ENCODE results near the gene SERPINA4.
"Not testable (repeated sequence)": the region's sequence is repeated elsewhere in the genome, so short reads cannot be mapped to it uniquely, and the experiment has no call there.

Gene SERPINA4

GRCh38 chr14:94569381-94570001, 8.2 kb downstream of the SERPINA4 start:
- DNase-seq (ENCODE audit: low read depth), result no peak

- DNase-seq (ENCODE audit: low read depth), result no peak
These were observed 8.8 kb downstream of the SERPINA4 start for GRCh38 chr14:94570002-94570400.

- DNase-seq (ENCODE audit: low read depth), result no peak
These were observed 9.2 kb downstream of the SERPINA4 start for GRCh38 chr14:94570440-94570839.

GRCh38 chr14:94571395-94571794, 10.2 kb downstream of the SERPINA4 start:
- no peak for DNase-seq (ENCODE audit: low read depth)

GRCh38 chr14:94571950-94572349, 10.7 kb downstream of the SERPINA4 start:
- DNase-seq (ENCODE audit: low read depth), result no peak

GRCh38 chr14:94572637-94573303, 11.5 kb downstream of the SERPINA4 start:
- DNase-seq (ENCODE audit: low read depth), result no peak

- DNase-seq (ENCODE audit: low read depth), result no peak
These were observed 12.4 kb downstream of the SERPINA4 start for GRCh38 chr14:94573475-94574277.

- DNase-seq (ENCODE audit: low read depth), result no peak
These were observed 13.1 kb downstream of the SERPINA4 start for GRCh38 chr14:94574336-94574735.

GRCh38 chr14:94575730-94576585, 14.7 kb downstream of the SERPINA4 start:
- DNase-seq (ENCODE audit: low read depth), result no peak

GRCh38 chr14:94577472-94577871, 16.2 kb downstream of the SERPINA4 start:
- not testable (repeated sequence) for DNase-seq (ENCODE audit: low read depth)

GRCh38 chr14:94578712-94579111, 17.5 kb downstream of the SERPINA4 start:
- DNase-seq (ENCODE audit: low read depth), result no peak

- DNase-seq (ENCODE audit: low read depth), result no peak
These were observed 20.1 kb downstream of the SERPINA4 start, which contains the start of gene SERPINA5 for GRCh38 chr14:94581127-94581999. SERPINA5 (plus strand) TSS chr14:94581426; CDS start chr14:94587363, 5,937 bp downstream.

GRCh38 chr14:94582199-94582750, 21.0 kb downstream of the SERPINA4 start:
- no peak for DNase-seq (ENCODE audit: low read depth)

GRCh38 chr14:94582851-94583250, 21.6 kb downstream of the SERPINA4 start:
- no peak for DNase-seq (ENCODE audit: low read depth)

- DNase-seq (ENCODE audit: low read depth), result no peak
These were observed 22.3 kb downstream of the SERPINA4 start for GRCh38 chr14:94583557-94583956.

- no peak for DNase-seq (ENCODE audit: low read depth)
These were observed 23.5 kb downstream of the SERPINA4 start for GRCh38 chr14:94584591-94585280.

GRCh38 chr14:94586635-94587034, 25.4 kb downstream of the SERPINA4 start:
- no peak for DNase-seq (ENCODE audit: low read depth)

- no peak for DNase-seq (ENCODE audit: low read depth)
These were observed 27.1 kb downstream of the SERPINA4 start for GRCh38 chr14:94588311-94588710.

GRCh38 chr14:94591073-94591472, 29.8 kb downstream of the SERPINA4 start:
- DNase-seq (ENCODE audit: low read depth), result no peak

GRCh38 chr14:94591871-94592270, 30.6 kb downstream of the SERPINA4 start:
- DNase-seq (ENCODE audit: low read depth), result no peak
